Thyroid gland (tissue), 4 donors: Measurements from ENCODE around the gene IGFBP5.

Experiments
- CTCF ChIP-seq, 6 experiments: fragments of 200-600 bp in 3 of 6; fragments of 450-650 bp in 3 of 6; sonication (generic) in 3 of 6; IDR thresholded peaks; one replicate each; pipeline ENCODE4 v1.5.1; 2016 to 2019; ENCODE audit warnings: antibody characterized with exemption in 6 of 6, mild to moderate bottlenecking in 2 of 6, inconsistent platforms in 1 of 6, moderate library complexity in 1 of 6
- POLR2A ChIP-seq, 2 donors: fragments of 450-650 bp; IDR thresholded peaks; one replicate each; pipeline ENCODE4 v1.6.1; 2017; ENCODE audit warnings: antibody characterized with exemption in 2 of 2, mild to moderate bottlenecking in 2 of 2, moderate library complexity in 1 of 2

GRCh38 chr2:216629784-216630183 lies 65.6 kb downstream of the IGFBP5 start:
- TF ChIP-seq POLR2A (IDR thresholded peaks at IDR 0.05) (no peak), CTCF (IDR thresholded peaks at IDR 0.05) (no peak)
